H9 (cell line): Measurements from ENCODE around the gene ST6GALNAC6. TPM values are rescaled to one million over a fixed set of nuclear protein-coding genes. Genes with fewer than 3 reads are reported as not detected.

Source experiments
- DNase-seq: peaks from one replicate; pipeline ENCODE4 v3.0.0-alpha.2; 2017
- H2AFZ ChIP-seq: one replicate; pipeline ENCODE4 v1.6.1; 2013; ENCODE audit warnings: mild to moderate bottlenecking, low read length, control low read depth, moderate library complexity
- H2AK5ac ChIP-seq: 2 replicates; pipeline ENCODE4 v1.6.1; 2013; ENCODE audit warnings: low read length, control low read depth, mixed read lengths; ENCODE audit not compliant: insufficient read length
- H2BK120ac ChIP-seq: one replicate; pipeline ENCODE4 v1.6.1; 2013; ENCODE audit warnings: low read depth, mild to moderate bottlenecking, low read length, control low read depth, inconsistent platforms; ENCODE audit not compliant: poor library complexity, severe bottlenecking
- H2BK12ac ChIP-seq: 2 replicates; pipeline ENCODE4 v1.6.1; 2013; ENCODE audit warnings: low read length, control low read depth, mixed read lengths, low read depth; ENCODE audit not compliant: insufficient read length
- H2BK15ac ChIP-seq: 2 replicates; pipeline ENCODE4 v1.6.1; 2013; ENCODE audit warnings: low read depth, low read length, control low read depth
- H2BK20ac ChIP-seq: one replicate; pipeline ENCODE4 v1.6.1; 2013; ENCODE audit warnings: low read depth, mild to moderate bottlenecking, low read length, control low read depth, inconsistent platforms; ENCODE audit not compliant: poor library complexity, severe bottlenecking
- H2BK5ac ChIP-seq: 2 replicates; pipeline ENCODE4 v1.6.1; 2013; ENCODE audit warnings: low read length, control low read depth, mixed read lengths; ENCODE audit not compliant: insufficient read length
- H3K14ac ChIP-seq: 2 replicates; pipeline ENCODE4 v1.6.1; 2013; ENCODE audit warnings: low read length, control low read depth; ENCODE audit not compliant: insufficient read depth
- H3K18ac ChIP-seq: 2 replicates; pipeline ENCODE4 v1.6.1; 2013; ENCODE audit warnings: low read depth, mild to moderate bottlenecking, mixed read lengths, low read length, control low read depth; ENCODE audit not compliant: insufficient read length
- H3K23ac ChIP-seq: 2 replicates; pipeline ENCODE4 v1.6.1; 2013; ENCODE audit warnings: low read length, control low read depth, mixed read lengths, low read depth; ENCODE audit not compliant: insufficient read length
- H3K23me2 ChIP-seq: 2 replicates; pipeline ENCODE4 v1.6.1; 2013; ENCODE audit warnings: low read depth, mild to moderate bottlenecking, mixed read lengths, low read length, control low read depth; ENCODE audit not compliant: insufficient read length, poor library complexity, severe bottlenecking
- H3K27ac ChIP-seq: 2 replicates; pipeline ENCODE4 v1.5.1; 2013; ENCODE audit warnings: low read length, control low read depth, mixed read lengths, low read depth; ENCODE audit not compliant: insufficient read length
- H3K27me3 ChIP-seq: 2 replicates; pipeline ENCODE4 v1.6.1; 2013; ENCODE audit warnings: low read length, control low read depth, inconsistent platforms; ENCODE audit not compliant: insufficient read depth
- H3K4ac ChIP-seq: 2 replicates; pipeline ENCODE4 v1.6.1; 2013; ENCODE audit warnings: low read depth, mild to moderate bottlenecking, control low read depth, inconsistent platforms, low read length, moderate library complexity
- H3K4me1 ChIP-seq: 2 replicates; pipeline ENCODE4 v1.6.1; 2013; ENCODE audit warnings: low read length, control low read depth, inconsistent platforms; ENCODE audit not compliant: insufficient read depth
- H3K4me2 ChIP-seq: 2 replicates; pipeline ENCODE4 v1.6.1; 2013; ENCODE audit warnings: low read length, control low read depth, mixed read lengths; ENCODE audit not compliant: insufficient read length, insufficient read depth
- H3K56ac ChIP-seq: 2 replicates; pipeline ENCODE4 v1.6.1; 2013; ENCODE audit warnings: low read depth, mild to moderate bottlenecking, mixed read lengths, low read length, control low read depth; ENCODE audit not compliant: insufficient read length
- H3K79me1 ChIP-seq: 2 replicates; pipeline ENCODE4 v1.6.1; 2013; ENCODE audit warnings: low read depth, mild to moderate bottlenecking, moderate library complexity, low read length, control low read depth, inconsistent platforms; ENCODE audit not compliant: insufficient read depth, poor library complexity, severe bottlenecking
- H3K79me2 ChIP-seq: 2 replicates; pipeline ENCODE4 v1.6.1; 2013; ENCODE audit warnings: low read length, control low read depth, inconsistent platforms; ENCODE audit not compliant: insufficient read depth
- H3K9ac ChIP-seq: 2 replicates; pipeline ENCODE4 v1.6.1; 2013; ENCODE audit warnings: low read length, control low read depth, mixed read lengths; ENCODE audit not compliant: insufficient read length; ENCODE audit errors: extremely low read depth
- H3K9me3 ChIP-seq: one replicate; pipeline ENCODE4 v1.6.1; 2013; ENCODE audit warnings: low read depth, low read length, inconsistent platforms; ENCODE audit not compliant: control insufficient read depth
- H3T11ph ChIP-seq: one replicate; pipeline ENCODE4 v1.6.1; 2013; ENCODE audit warnings: mild to moderate bottlenecking, low read length, control low read depth, inconsistent platforms
- H4K20me1 ChIP-seq: one replicate; pipeline ENCODE4 v1.6.1; 2013; ENCODE audit not compliant: control insufficient read depth, insufficient read length, insufficient read depth
- H4K5ac ChIP-seq: 2 replicates; pipeline ENCODE4 v1.6.1; 2013; ENCODE audit warnings: low read depth, mild to moderate bottlenecking, mixed read lengths, low read length, control low read depth; ENCODE audit not compliant: insufficient read length
- H4K8ac ChIP-seq: replicated peaks from 2 replicates; pipeline ENCODE4 v1.6.1; 2013; ENCODE audit warnings: low read length, control low read depth, mixed read lengths, low read depth; ENCODE audit not compliant: insufficient read length
- H4K91ac ChIP-seq: 2 replicates; pipeline ENCODE4 v1.6.1; 2013; ENCODE audit warnings: low read depth, mild to moderate bottlenecking, moderate library complexity, mixed read lengths, low read length, control low read depth; ENCODE audit not compliant: insufficient read length
- H3K27ac Mint-ChIP-seq, 3 experiments: 2 replicates in 2 of 3; 3 replicates in 1 of 3; pipeline ENCODE4 v1.8.0; 2020 to 2021; ENCODE audit warnings: mixed read lengths in 3 of 3, mild to moderate bottlenecking in 1 of 3, moderate library complexity in 1 of 3
- H3K27me3 Mint-ChIP-seq: 2 replicates; pipeline ENCODE4 v1.8.0; 2021; ENCODE audit warnings: low read depth, mild to moderate bottlenecking, moderate library complexity, mixed read lengths
- H3K36me3 Mint-ChIP-seq, 3 experiments: 2 replicates in 2 of 3; 3 replicates in 1 of 3; pipeline ENCODE4 v1.8.0; 2020 to 2021; ENCODE audit warnings: low read depth in 3 of 3, mixed read lengths in 3 of 3; ENCODE audit not compliant: insufficient read depth in 1 of 3
- H3K4me1 Mint-ChIP-seq, 2 experiments: 2 replicates each; pipeline ENCODE4 v1.8.0; 2020; ENCODE audit warnings: mixed read lengths in 2 of 2
- H3K4me3 Mint-ChIP-seq, 2 experiments: 2 replicates in 1 of 2; 3 replicates in 1 of 2; pipeline ENCODE4 v1.8.0; 2020 to 2021; ENCODE audit warnings: mild to moderate bottlenecking in 2 of 2, mixed read lengths in 2 of 2, moderate library complexity in 1 of 2
- H3K9me3 Mint-ChIP-seq, 2 experiments: 2 replicates in 1 of 2; 3 replicates in 1 of 2; pipeline ENCODE4 v1.8.0; 2020; ENCODE audit warnings: mild to moderate bottlenecking in 2 of 2, mixed read lengths in 2 of 2, moderate library complexity in 1 of 2
- CTCF ChIP-seq: fragments of 200-600 bp; sonication (generic); conservative IDR thresholded peaks from 3 replicates; pipeline ENCODE4 v1.8.0; 2021; ENCODE audit warnings: antibody characterized with exemption, mild to moderate bottlenecking
- WGBS: extraction: QIAGEN DNeasy Blood & Tissue Kit; methylation state at CpG from one replicate; pipeline ENCODE4 v1.1.7; 2013; ENCODE audit warnings: missing lambda C conversion rate, low lambda C conversion rate, mixed read lengths; ENCODE audit not compliant: insufficient read length; ENCODE audit errors: extremely low coverage; 5-methylcytosine and 5-hydroxymethylcytosine counted together
- total RNA-seq: library from RNA; stranded (reverse); gene quantifications from 2 replicates; pipeline ENCODE4 v1.2.1, GENCODE V29; 2021

Gene ST6GALNAC6
- total RNA-seq, 1 experiment from 2014 or later: 29.8 TPM

- no peaks in the 10 kb centered on the region for H3K79me2 ChIP-seq
- DNase-seq: no peak
- no peaks in the 10 kb centered on the region for H3K9me3 ChIP-seq
- peaks cover 1% of the 10 kb centered on the region for H3K23me2 ChIP-seq
- H2BK5ac ChIP-seq: no peak overlapping the region
- no peaks in the 10 kb centered on the region for H3K4me1 ChIP-seq
- no peak overlapping the region for H2BK20ac ChIP-seq
- no CpG with 5 or more reads among the region's 9 CpGs for WGBS
- H3K9ac ChIP-seq: no peak overlapping the region
- H4K20me1 ChIP-seq: no peaks in the 10 kb centered on the region
- no peak overlapping the region for H3K27ac ChIP-seq
- H4K8ac ChIP-seq: no peak overlapping the region
- no peak overlapping the region for H3K18ac ChIP-seq
- no peak overlapping the region for H3T11ph ChIP-seq
- no peak overlapping the region for H2BK15ac ChIP-seq
- H3K36me3 Mint-ChIP-seq: peaks cover 0 to 8% (median 4%) of the 10 kb centered on the region in 3 experiments; a peak in 3 of 7 replicates
- no peak overlapping the region for H3K56ac ChIP-seq
- no peak overlapping the region for H3K4me2 ChIP-seq
- no peak overlapping the region for H4K5ac ChIP-seq
- no peak overlapping the region for H4K91ac ChIP-seq
- H3K23ac ChIP-seq: no peak overlapping the region
- no peak overlapping the region for H2AFZ ChIP-seq
- TF ChIP-seq CTCF: no peak
- no peak overlapping the region for H2BK12ac ChIP-seq
- H2AK5ac ChIP-seq: no peak overlapping the region
- H3K79me1 ChIP-seq: no peaks in the 10 kb centered on the region
- H3K14ac ChIP-seq: no peak overlapping the region
- H3K4me1 Mint-ChIP-seq: peaks cover 2 to 4% of the 10 kb centered on the region in 2 experiments; a peak in 1 of 4 replicates
- no peak overlapping the region for H2BK120ac ChIP-seq
- peaks cover 5 to 12% of the 10 kb centered on the region in 2 experiments; a peak in 3 of 5 replicates for H3K9me3 Mint-ChIP-seq
- no peak overlapping the region for H3K4ac ChIP-seq
- peaks cover 2% of the 10 kb centered on the region for H3K27me3 Mint-ChIP-seq
- no peak overlapping the region for H3K27ac Mint-ChIP-seq
- H3K27me3 ChIP-seq: no peaks in the 10 kb centered on the region
- no peak overlapping the region for H3K4me3 Mint-ChIP-seq
Measured at GRCh38 chr9:127852829-127853228, 46.6 kb downstream of the ST6GALNAC6 start.
